ENCODE measurements around the gene NDUFA5.

The NDUFA5 gene

GRCh38 chr7:123492485-123492884, 65.1 kb downstream of the NDUFA5 start:
- Histone ChIP-seq H3K4me3 (ENCODE audit: insufficient read depth, low read depth, low read length) (no peak overlapping the region), H3K4me1 (ENCODE audit: control insufficient read depth, insufficient read depth, low read length) (no peaks in the 10 kb centered on the region), H3K9me3 (ENCODE audit: control insufficient read depth, low read length) (no peaks in the 10 kb centered on the region), H3K27ac (ENCODE audit: insufficient read depth, low read depth, low read length, poor library complexity, severe bottlenecking) (no peak overlapping the region), H3K27me3 (ENCODE audit: control insufficient read depth, insufficient read depth, low read length, poor library complexity, severe bottlenecking) (no peaks in the 10 kb centered on the region), H3K36me3 (ENCODE audit: control insufficient read depth, insufficient read depth, low read length) (no peaks in the 10 kb centered on the region)
- 89 to 96% methylated on average over 1 to 3 of the region's 3 CpGs for WGBS, 2 experiments

All from ectodermal cell (in vitro differentiated cells).